HG03342 (cell line): ENCODE measurements around the gene ARHGAP18.

Experiments used
- ATAC-seq: cut with Tn5 transposase; IDR thresholded peaks from one replicate; pipeline ENCODE4 v1.9.1; 2021; ENCODE audit warnings: mild to moderate bottlenecking, moderate library complexity; ENCODE audit not compliant: unreplicated experiment

ARHGAP18 gene

GRCh38 chr6:129546702-129547101, 163.3 kb downstream of the ARHGAP18 start:
- ATAC-seq: no peak

GRCh38 chr6:129544892-129545612, 164.9 kb downstream of the ARHGAP18 start:
- ATAC-seq: no peak

GRCh38 chr6:129543981-129544380, 166.0 kb downstream of the ARHGAP18 start:
- ATAC-seq: no peak

GRCh38 chr6:129542705-129543104, 167.3 kb downstream of the ARHGAP18 start:
- ATAC-seq: no peak

- ATAC-seq: no peak
Observed at GRCh38 chr6:129539032-129539431, 170.9 kb downstream of the ARHGAP18 start.

- no peak for ATAC-seq
Observed at GRCh38 chr6:129536271-129536670, 173.7 kb downstream of the ARHGAP18 start.

GRCh38 chr6:129534926-129535325, 175.1 kb downstream of the ARHGAP18 start:
- no peak for ATAC-seq
